HEK293 (cell line): ENCODE data around the gene TADA1.

Source experiments
- CTCF ChIP-seq: fragments of 450-650 bp; formaldehyde crosslinking; IDR thresholded peaks from 2 replicates; pipeline ENCODE4 v1.5.1; 2016; ENCODE audit warnings: missing biosample characterization, missing genetic modification characterization
- GLI4 ChIP-seq: fragments of 450-650 bp; formaldehyde crosslinking; IDR thresholded peaks from 2 replicates; pipeline ENCODE4 v1.5.1; 2016; ENCODE audit warnings: missing biosample characterization, missing genetic modification characterization
- OSR2 ChIP-seq: fragments of 450-650 bp; formaldehyde crosslinking; IDR thresholded peaks from 2 replicates; pipeline ENCODE4 v1.5.1; 2016; ENCODE audit warnings: missing biosample characterization, missing genetic modification characterization
- PRDM1 ChIP-seq: fragments of 450-650 bp; formaldehyde crosslinking; IDR thresholded peaks from 2 replicates; pipeline ENCODE4; 2016; ENCODE audit warnings: missing biosample characterization, missing genetic modification characterization
- RBAK ChIP-seq: fragments of 450-650 bp; formaldehyde crosslinking; IDR thresholded peaks from 2 replicates; pipeline ENCODE4 v1.5.1; 2016; ENCODE audit warnings: missing biosample characterization, missing genetic modification characterization
- SCRT2 ChIP-seq: fragments of 450-650 bp; formaldehyde crosslinking; IDR thresholded peaks from 2 replicates; pipeline ENCODE4 v1.5.1; 2016; ENCODE audit warnings: missing biosample characterization, missing genetic modification characterization
- YY1 ChIP-seq: fragments of 450-650 bp; formaldehyde crosslinking; IDR thresholded peaks from 2 replicates; pipeline ENCODE4 v1.5.1; 2018; ENCODE audit warnings: missing biosample characterization, missing genetic modification characterization
- ZFHX2 ChIP-seq: fragments of 450-650 bp; formaldehyde crosslinking; conservative IDR thresholded peaks from 2 replicates; pipeline ENCODE4 v1.5.1; 2016; ENCODE audit warnings: missing biosample characterization, missing genetic modification characterization
- ZNF146 ChIP-seq: fragments of 450-650 bp; formaldehyde crosslinking; IDR thresholded peaks from 2 replicates; pipeline ENCODE4 v1.5.1; 2016; ENCODE audit warnings: missing biosample characterization, missing genetic modification characterization
- ZNF169 ChIP-seq: fragments of 450-650 bp; formaldehyde crosslinking; IDR thresholded peaks from 2 replicates; pipeline ENCODE4 v1.5.1; 2016; ENCODE audit warnings: missing biosample characterization, missing genetic modification characterization
- ZNF174 ChIP-seq: fragments of 450-650 bp; formaldehyde crosslinking; IDR thresholded peaks from 2 replicates; pipeline ENCODE4 v1.5.0; 2017; ENCODE audit warnings: missing biosample characterization, mild to moderate bottlenecking, missing genetic modification characterization
- ZNF19 ChIP-seq: fragments of 450-650 bp; formaldehyde crosslinking; IDR thresholded peaks from 2 replicates; pipeline ENCODE4; 2016; ENCODE audit warnings: missing biosample characterization, missing genetic modification characterization, low read depth
- ZNF202 ChIP-seq: fragments of 450-650 bp; formaldehyde crosslinking; IDR thresholded peaks from 2 replicates; pipeline ENCODE4 v1.5.1; 2016; ENCODE audit warnings: missing biosample characterization, missing genetic modification characterization, borderline replicate concordance
- ZNF223 ChIP-seq: fragments of 450-650 bp; formaldehyde crosslinking; IDR thresholded peaks from 2 replicates; pipeline ENCODE4 v1.5.1; 2016; ENCODE audit warnings: missing biosample characterization, missing genetic modification characterization
- ZNF302 ChIP-seq: fragments of 450-650 bp; formaldehyde crosslinking; IDR thresholded peaks from 2 replicates; pipeline ENCODE4 v1.5.1; 2016; ENCODE audit warnings: missing biosample characterization, missing genetic modification characterization, low read depth
- ZNF324 ChIP-seq: fragments of 450-650 bp; formaldehyde crosslinking; IDR thresholded peaks from 2 replicates; pipeline ENCODE4 v1.5.1; 2016; ENCODE audit warnings: missing biosample characterization, missing genetic modification characterization
- ZNF514 ChIP-seq: fragments of 450-650 bp; formaldehyde crosslinking; IDR thresholded peaks from 2 replicates; pipeline ENCODE4 v1.5.1; 2016; ENCODE audit warnings: missing biosample characterization, missing genetic modification characterization
- ZNF521 ChIP-seq: fragments of 450-650 bp; formaldehyde crosslinking; IDR thresholded peaks from 2 replicates; pipeline ENCODE4 v1.5.1; 2017; ENCODE audit warnings: missing biosample characterization, mild to moderate bottlenecking, missing genetic modification characterization
- ZNF529 ChIP-seq: fragments of 450-650 bp; formaldehyde crosslinking; IDR thresholded peaks from 2 replicates; pipeline ENCODE4 v1.5.1; 2017; ENCODE audit warnings: missing genetic modification characterization, missing biosample characterization; ENCODE audit not compliant: insufficient replicate concordance
- ZNF544 ChIP-seq: fragments of 450-650 bp; formaldehyde crosslinking; IDR thresholded peaks from 2 replicates; pipeline ENCODE4 v1.5.0; 2017; ENCODE audit warnings: missing biosample characterization, missing genetic modification characterization
- ZNF596 ChIP-seq: fragments of 450-650 bp; IDR thresholded peaks from 2 replicates; pipeline ENCODE4 v1.5.0; 2018; ENCODE audit warnings: missing biosample characterization, mild to moderate bottlenecking, missing genetic modification characterization, moderate library complexity
- ZNF623 ChIP-seq: fragments of 450-650 bp; formaldehyde crosslinking; IDR thresholded peaks from 2 replicates; pipeline ENCODE4 v1.5.1; 2016; ENCODE audit warnings: missing biosample characterization, missing genetic modification characterization
- ZNF629 ChIP-seq: fragments of 450-650 bp; formaldehyde crosslinking; IDR thresholded peaks from 2 replicates; pipeline ENCODE4 v1.5.1; 2017; ENCODE audit warnings: missing biosample characterization, missing genetic modification characterization
- ZNF843 ChIP-seq: fragments of 450-650 bp; formaldehyde crosslinking; IDR thresholded peaks from 2 replicates; pipeline ENCODE4 v1.5.1; 2016; ENCODE audit warnings: missing biosample characterization, missing genetic modification characterization
- TF ChIP-seq, protein P1 (sequence below): fragments of 450-650 bp; formaldehyde crosslinking; IDR thresholded peaks from 2 replicates; pipeline ENCODE4 v1.5.1; 2016; ENCODE audit warnings: missing biosample characterization, missing genetic modification characterization
- TF ChIP-seq, protein P2 (sequence below): fragments of 450-650 bp; formaldehyde crosslinking; conservative IDR thresholded peaks from 2 replicates; pipeline ENCODE4 v1.5.1; 2016; ENCODE audit warnings: low read depth, missing biosample characterization, missing genetic modification characterization
- TF ChIP-seq, protein P3 (sequence below): fragments of 450-650 bp; formaldehyde crosslinking; IDR thresholded peaks from 2 replicates; pipeline ENCODE4 v1.5.1; 2017; ENCODE audit warnings: missing biosample characterization, missing genetic modification characterization
- TF ChIP-seq, protein P4 (sequence below): fragments of 450-650 bp; IDR thresholded peaks from 2 replicates; pipeline ENCODE4 v1.5.1; 2018; ENCODE audit warnings: missing biosample characterization, mild to moderate bottlenecking, missing genetic modification characterization

The TADA1 gene

DNA sequence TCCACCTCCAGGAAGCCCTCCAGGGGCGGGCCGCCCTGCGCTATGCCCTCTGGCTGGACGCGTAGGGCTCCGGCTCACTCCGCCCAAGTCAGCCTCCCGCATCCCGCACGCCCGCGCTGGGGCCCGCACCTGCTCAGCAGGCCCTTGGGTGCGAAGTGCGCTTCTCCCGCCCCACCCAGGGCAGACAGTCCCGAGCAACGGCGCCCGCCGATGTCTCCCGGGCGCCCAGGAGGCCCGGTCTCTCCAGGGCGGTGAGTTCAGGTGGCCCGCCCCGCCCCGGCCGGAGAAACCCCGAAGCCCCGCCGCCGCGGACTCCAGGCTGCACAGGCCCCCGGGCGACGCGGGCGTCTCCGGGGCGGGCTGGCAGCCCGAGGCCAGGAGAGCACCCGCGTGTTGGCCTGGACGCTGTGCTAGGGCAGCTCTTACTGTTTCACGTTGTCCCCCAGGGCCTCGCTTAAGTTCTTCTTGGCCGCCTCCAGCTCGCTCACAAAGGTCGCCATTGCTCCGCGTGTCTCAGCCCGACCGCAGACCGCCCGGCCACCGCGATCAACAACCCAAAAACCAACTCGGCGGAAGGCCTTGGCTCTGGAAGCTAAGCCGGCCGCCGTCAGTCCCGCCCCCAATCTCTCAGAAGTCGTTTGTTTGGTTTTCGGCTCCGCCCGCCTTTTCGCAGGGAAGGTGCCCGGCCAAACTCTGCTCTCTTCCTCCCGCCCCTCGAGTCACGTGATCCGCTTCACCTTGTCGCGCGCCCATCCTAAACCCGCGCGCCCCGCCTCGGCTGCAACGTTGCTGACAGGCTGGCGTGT is at the start of gene TADA1 (continued):
- peak; percentile 94 for TF ChIP-seq ZNF324
- TF ChIP-seq ZNF843 (tag by site-specific recombination): peak; percentile 56; the same call in 1 of the 2 replicates
- TF ChIP-seq ZNF146 (tag by site-specific recombination): 0 out of 2 replicates have a peak, but pooled peaks have one; percentile 26
- no peak for TF ChIP-seq ZNF19
- TF ChIP-seq, protein P1, sequence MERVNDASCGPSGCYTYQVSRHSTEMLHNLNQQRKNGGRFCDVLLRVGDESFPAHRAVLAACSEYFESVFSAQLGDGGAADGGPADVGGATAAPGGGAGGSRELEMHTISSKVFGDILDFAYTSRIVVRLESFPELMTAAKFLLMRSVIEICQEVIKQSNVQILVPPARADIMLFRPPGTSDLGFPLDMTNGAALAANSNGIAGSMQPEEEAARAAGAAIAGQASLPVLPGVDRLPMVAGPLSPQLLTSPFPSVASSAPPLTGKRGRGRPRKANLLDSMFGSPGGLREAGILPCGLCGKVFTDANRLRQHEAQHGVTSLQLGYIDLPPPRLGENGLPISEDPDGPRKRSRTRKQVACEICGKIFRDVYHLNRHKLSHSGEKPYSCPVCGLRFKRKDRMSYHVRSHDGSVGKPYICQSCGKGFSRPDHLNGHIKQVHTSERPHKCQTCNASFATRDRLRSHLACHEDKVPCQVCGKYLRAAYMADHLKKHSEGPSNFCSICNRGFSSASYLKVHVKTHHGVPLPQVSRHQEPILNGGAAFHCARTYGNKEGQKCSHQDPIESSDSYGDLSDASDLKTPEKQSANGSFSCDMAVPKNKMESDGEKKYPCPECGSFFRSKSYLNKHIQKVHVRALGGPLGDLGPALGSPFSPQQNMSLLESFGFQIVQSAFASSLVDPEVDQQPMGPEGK (tag by site-specific recombination): no peak; the same call in none of the 2 replicates
- TF ChIP-seq ZNF174 (tag by site-specific recombination): no peak
- no peak for TF ChIP-seq ZNF202 (tag by site-specific recombination)
- TF ChIP-seq ZNF623 (tag by site-specific recombination): no peak
- TF ChIP-seq ZNF169 (tag by site-specific recombination): no peak
- TF ChIP-seq, protein P2, sequence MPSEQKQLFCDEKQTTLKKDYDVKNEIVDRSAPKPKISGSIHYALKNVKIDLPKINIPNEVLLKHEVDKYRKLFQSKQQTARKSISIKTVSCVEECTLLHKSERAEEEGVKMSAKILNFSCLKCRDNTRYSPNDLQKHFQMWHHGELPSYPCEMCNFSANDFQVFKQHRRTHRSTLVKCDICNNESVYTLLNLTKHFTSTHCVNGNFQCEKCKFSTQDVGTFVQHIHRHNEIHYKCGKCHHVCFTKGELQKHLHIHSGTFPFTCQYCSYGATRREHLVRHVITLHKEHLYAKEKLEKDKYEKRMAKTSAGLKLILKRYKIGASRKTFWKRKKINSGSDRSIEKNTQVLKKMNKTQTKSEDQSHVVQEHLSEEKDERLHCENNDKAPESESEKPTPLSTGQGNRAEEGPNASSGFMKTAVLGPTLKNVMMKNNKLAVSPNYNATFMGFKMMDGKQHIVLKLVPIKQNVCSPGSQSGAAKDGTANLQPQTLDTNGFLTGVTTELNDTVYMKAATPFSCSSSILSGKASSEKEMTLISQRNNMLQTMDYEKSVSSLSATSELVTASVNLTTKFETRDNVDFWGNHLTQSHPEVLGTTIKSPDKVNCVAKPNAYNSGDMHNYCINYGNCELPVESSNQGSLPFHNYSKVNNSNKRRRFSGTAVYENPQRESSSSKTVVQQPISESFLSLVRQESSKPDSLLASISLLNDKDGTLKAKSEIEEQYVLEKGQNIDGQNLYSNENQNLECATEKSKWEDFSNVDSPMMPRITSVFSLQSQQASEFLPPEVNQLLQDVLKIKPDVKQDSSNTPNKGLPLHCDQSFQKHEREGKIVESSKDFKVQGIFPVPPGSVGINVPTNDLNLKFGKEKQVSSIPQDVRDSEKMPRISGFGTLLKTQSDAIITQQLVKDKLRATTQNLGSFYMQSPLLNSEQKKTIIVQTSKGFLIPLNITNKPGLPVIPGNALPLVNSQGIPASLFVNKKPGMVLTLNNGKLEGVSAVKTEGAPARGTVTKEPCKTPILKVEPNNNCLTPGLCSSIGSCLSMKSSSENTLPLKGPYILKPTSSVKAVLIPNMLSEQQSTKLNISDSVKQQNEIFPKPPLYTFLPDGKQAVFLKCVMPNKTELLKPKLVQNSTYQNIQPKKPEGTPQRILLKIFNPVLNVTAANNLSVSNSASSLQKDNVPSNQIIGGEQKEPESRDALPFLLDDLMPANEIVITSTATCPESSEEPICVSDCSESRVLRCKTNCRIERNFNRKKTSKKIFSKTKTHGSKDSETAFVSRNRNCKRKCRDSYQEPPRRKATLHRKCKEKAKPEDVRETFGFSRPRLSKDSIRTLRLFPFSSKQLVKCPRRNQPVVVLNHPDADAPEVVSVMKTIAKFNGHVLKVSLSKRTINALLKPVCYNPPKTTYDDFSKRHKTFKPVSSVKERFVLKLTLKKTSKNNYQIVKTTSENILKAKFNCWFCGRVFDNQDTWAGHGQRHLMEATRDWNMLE: no peak
- no peak for TF ChIP-seq RBAK (tag by site-specific recombination)
- TF ChIP-seq YY1 (tag by site-specific recombination): peak; percentile 96
- TF ChIP-seq ZNF514 (tag by site-specific recombination): no peak
- TF ChIP-seq ZNF302: no peak
- TF ChIP-seq PRDM1 (tag by site-specific recombination): no peak
- TF ChIP-seq SCRT2 (tag by site-specific recombination): peak; percentile 45; the same call in 1 of the 2 replicates
- no peak for TF ChIP-seq ZNF223 (tag by site-specific recombination)
- TF ChIP-seq, protein P3, sequence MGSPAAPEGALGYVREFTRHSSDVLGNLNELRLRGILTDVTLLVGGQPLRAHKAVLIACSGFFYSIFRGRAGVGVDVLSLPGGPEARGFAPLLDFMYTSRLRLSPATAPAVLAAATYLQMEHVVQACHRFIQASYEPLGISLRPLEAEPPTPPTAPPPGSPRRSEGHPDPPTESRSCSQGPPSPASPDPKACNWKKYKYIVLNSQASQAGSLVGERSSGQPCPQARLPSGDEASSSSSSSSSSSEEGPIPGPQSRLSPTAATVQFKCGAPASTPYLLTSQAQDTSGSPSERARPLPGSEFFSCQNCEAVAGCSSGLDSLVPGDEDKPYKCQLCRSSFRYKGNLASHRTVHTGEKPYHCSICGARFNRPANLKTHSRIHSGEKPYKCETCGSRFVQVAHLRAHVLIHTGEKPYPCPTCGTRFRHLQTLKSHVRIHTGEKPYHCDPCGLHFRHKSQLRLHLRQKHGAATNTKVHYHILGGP (tag by site-specific recombination): no peak
- TF ChIP-seq CTCF (tag by site-specific recombination): peak; percentile 66; the same call in 1 of the 2 replicates
- no peak for TF ChIP-seq OSR2 (tag by site-specific recombination)
- peak; percentile 64 for TF ChIP-seq ZFHX2 (tag by site-specific recombination)
- no peak for TF ChIP-seq ZNF529 (tag by site-specific recombination)
- TF ChIP-seq ZNF544: no peak
- TF ChIP-seq ZNF629 (tag by site-specific recombination): peak; percentile 76; the same call in 1 of the 2 replicates
- TF ChIP-seq, protein P4, sequence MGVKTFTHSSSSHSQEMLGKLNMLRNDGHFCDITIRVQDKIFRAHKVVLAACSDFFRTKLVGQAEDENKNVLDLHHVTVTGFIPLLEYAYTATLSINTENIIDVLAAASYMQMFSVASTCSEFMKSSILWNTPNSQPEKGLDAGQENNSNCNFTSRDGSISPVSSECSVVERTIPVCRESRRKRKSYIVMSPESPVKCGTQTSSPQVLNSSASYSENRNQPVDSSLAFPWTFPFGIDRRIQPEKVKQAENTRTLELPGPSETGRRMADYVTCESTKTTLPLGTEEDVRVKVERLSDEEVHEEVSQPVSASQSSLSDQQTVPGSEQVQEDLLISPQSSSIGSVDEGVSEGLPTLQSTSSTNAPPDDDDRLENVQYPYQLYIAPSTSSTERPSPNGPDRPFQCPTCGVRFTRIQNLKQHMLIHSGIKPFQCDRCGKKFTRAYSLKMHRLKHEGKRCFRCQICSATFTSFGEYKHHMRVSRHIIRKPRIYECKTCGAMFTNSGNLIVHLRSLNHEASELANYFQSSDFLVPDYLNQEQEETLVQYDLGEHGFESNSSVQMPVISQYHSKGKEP (tag by site-specific recombination): peak; percentile 7; the same call in 1 of the 2 replicates
- no peak for TF ChIP-seq ZNF596
- TF ChIP-seq GLI4 (tag by site-specific recombination): peak; percentile 47; the same call in 1 of the 2 replicates
- no peak for TF ChIP-seq ZNF521 (tag by site-specific recombination)
